IMR-90 (cell line): ENCODE results near the gene MGLL.

ENCODE experiments used
- CEBPB ChIP-seq: IDR thresholded peaks from 2 replicates; pipeline ENCODE4 v1.6.1; 2012; ENCODE audit warnings: low read depth, low read length, improper control_type of control experiment
- CTCF ChIP-seq: conservative IDR thresholded peaks from 2 replicates; pipeline ENCODE4 v1.5.1; 2012; ENCODE audit warnings: mild to moderate bottlenecking, low read depth, low read length, improper control_type of control experiment
- POLR2A ChIP-seq: IDR thresholded peaks from 2 replicates; pipeline ENCODE4 v1.6.1; 2012; ENCODE audit warnings: mild to moderate bottlenecking, low read depth, low read length
- USF2 ChIP-seq: fragments of 150-350 bp; IDR thresholded peaks from 2 replicates; pipeline ENCODE4 v1.6.1; 2017; ENCODE audit warnings: mild to moderate bottlenecking, antibody characterized with exemption, low read length, low read depth

GRCh38 chr3:127671523-127672428 lies 150.5 kb downstream of the MGLL start:
- TF ChIP-seq CTCF: no peak
- TF ChIP-seq POLR2A: no peak
- no peak for TF ChIP-seq CEBPB
- no peak for TF ChIP-seq USF2
